DMS 273 (cell line): Measurements from ENCODE around the gene BAD.

Experiments
- DNase-seq: peaks from one replicate; lab custom pipeline; 2025; ENCODE audit not compliant: unreplicated experiment; lab: John Stamatoyannopoulos, UW

Gene BAD

GRCh38 chr11:64297699-64298358 lies 13.4 kb upstream of the BAD start:
- DNase-seq: peak; percentile 37

DNA sequence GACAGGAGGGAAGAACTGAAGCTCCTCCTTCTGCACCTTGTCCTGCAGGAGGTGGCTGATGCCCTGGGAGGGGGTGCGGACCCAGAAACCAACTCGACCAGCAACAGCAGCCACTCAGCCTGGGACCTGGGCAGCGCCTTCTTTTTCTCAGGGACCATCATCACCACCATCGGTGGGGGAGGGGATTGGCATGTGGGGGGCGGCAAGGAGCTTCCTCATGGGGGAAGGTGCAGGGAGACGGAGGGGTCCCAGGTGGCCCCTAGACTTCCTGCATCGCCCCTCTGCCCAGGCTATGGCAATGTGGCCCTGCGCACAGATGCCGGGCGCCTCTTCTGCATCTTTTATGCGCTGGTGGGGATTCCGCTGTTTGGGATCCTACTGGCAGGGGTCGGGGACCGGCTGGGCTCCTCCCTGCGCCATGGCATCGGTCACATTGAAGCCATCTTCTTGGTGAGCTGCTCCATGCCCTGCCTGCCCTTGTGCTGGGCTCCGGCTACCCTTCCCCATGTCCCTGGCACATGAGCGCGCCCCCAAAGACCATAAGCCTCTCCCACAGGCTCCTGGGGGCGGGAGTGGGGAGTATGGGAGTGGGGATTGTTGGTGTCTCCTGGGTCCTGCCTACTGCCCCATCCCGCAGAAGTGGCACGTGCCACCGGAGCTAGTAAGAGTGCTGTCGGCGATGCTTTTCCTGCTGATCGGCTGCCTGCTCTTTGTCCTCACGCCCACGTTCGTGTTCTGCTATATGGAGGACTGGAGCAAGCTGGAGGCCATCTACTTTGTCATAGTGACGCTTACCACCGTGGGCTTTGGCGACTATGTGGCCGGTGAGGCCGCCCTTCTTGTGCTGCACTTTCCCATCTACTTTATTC lies 12.6 kb upstream of the BAD start:
- no peak for DNase-seq

GRCh38 chr11:64296236-64296635 lies 11.8 kb upstream of the BAD start:
- DNase-seq: no peak

DNA sequence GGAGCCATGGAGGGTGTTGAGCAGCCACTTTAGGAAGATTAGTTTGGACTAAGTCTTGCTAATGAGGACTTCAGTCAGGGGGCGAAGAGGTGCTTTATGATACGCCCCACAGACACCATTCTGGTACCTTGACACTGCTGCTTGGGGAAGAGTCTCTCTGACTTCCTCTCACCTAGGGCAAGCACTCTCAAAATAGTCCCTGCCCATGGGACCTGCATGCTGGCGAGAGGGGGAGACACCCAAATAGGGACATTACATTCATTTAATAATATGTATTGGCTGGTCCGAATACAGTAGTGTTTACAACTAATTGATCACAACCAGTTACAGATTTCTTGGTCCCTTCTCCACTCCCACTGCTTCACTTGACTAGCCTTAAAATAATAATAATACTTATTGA lies 11.3 kb upstream of the BAD start:
- no peak for DNase-seq

DNA sequence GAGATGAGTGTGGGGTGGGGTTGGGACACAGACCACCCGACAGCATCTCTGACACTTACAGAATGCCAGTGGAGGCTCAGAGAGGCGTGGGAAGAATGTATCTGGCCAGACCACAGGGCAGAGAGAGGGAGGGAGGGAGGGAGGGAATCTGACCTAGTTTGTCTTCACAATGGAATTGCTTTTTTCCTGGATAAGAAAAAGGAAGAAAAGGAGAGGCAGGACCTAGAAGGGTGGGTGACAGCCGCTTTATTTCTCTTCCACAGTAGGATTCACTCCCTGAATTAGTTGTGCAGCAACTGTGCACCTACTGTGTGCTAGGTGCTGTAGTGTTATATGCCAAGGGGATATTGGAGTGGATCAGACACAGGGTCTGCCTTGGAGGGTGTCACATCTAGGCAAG lies 10.3 kb upstream of the BAD start:
- DNase-seq: no peak

- no peak for DNase-seq
Measured at GRCh38 chr11:64292460-64293254, 8.2 kb upstream of the BAD start.

GRCh38 chr11:64291752-64292459 lies 7.4 kb upstream of the BAD start:
- DNase-seq: no peak

GRCh38 chr11:64291262-64291751 lies 6.8 kb upstream of the BAD start, which contains the start of gene KCNK4:
Gene KCNK4 (plus strand): TSS chr11:64291302. CDS start chr11:64293019, 1,717 bp downstream.
- DNase-seq: no peak

GRCh38 chr11:64290352-64291261 lies 6.1 kb upstream of the BAD start:
- DNase-seq: no peak

DNA sequence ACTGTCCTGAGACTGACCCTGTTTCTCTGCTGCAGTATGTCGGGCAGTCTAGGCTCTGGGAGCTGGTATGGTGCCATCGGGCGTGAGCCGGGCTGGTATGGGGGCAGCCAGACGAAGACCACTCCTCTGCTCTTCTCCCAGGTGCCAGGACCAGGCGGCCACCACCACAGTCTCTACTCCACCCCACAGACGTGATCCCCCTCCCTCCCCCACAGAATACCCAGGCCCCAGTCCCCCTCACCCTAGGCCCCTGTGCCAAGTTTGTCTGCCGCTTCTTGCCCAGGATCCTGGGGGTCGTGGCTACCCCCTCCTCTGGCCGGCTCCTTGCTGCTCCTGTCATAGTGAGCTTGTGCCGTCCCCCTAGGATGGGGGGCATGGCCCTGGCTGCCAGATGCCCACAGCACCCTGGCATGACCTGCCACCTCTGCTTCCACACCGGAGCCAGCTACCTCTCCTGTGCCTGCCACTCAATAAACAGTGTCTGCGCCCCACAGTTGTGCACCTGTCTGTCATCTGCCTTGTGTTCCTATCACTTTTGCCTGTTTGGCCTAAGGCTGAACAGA lies 4.6 kb upstream of the BAD start:
- no peak for DNase-seq

DNA sequence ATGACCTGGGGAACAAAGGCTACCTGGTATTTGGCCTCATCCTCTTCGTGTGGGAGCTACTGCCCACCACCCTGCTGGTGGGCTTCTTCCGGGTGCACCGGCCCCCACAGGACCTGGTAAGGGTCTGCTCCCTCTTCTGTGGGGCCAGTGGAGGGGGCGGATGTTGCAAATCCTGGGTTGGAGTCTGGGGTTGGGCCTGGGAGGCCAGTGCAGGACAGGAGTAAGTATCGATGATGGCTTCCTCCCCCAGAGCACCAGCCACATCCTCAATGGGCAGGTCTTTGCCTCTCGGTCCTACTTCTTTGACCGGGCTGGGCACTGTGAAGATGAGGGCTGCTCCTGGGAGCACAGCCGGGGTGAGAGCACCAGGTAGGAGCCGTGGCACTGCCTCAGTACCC lies 3.9 kb upstream of the BAD start:
- DNase-seq: no peak

DNA sequence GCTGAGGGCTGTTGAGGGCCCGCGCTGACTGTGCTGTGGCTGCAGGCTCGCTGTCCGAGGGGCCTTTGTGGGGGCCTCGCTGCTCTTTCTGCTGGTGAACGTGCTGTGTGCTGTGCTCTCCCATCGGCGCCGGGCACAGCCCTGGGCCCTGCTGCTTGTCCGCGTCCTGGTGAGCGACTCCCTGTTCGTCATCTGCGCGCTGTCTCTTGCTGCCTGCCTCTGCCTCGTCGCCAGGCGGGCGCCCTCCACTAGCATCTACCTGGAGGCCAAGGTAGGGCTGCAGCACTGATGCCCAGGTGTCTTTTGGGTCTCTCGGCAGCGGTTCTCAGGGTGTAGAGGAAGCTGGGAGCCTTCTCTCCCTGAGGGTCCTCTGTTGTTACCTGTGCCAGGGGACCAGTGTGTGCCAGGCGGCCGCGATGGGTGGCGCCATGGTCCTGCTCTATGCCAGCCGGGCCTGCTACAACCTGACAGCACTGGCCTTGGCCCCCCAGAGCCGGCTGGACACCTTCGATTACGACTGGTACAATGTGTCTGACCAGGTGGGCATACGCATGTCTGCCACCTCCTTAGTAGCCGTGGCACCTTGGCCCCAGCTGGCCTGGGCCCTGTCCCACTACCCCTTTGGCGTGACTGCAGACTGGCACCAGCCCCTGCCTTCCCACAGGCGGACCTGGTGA lies 3.3 kb upstream of the BAD start:
- no peak for DNase-seq

- DNase-seq: no peak
Measured at GRCh38 chr11:64286801-64287159, 2.3 kb upstream of the BAD start.

- DNase-seq: peak; percentile 78
Measured at GRCh38 chr11:64285885-64286800, 1.7 kb upstream of the BAD start.

GRCh38 chr11:64284962-64285884 lies 758 bp upstream of the BAD start, which contains the start of gene GPR137:
Gene GPR137 (plus strand): TSS chr11:64285848. CDS start chr11:64286525, 677 bp downstream.
- DNase-seq: peak; percentile 86

GRCh38 chr11:64283092-64283491 lies 1.4 kb downstream of the BAD start:
- DNase-seq: no peak
